Prostate gland (tissue), 2 donors: ENCODE results near the gene IGSF23.

Experiments
- CTCF ChIP-seq, 4 experiments: fragments of 200-600 bp in 2 of 4; fragments of 450-650 bp in 2 of 4; sonication (generic) in 2 of 4; IDR thresholded peaks; 1 replicate in 3 of 4; 2 replicates in 1 of 4; pipeline ENCODE4 v1.5.1; 2016 to 2019; ENCODE audit warnings: antibody characterized with exemption in 4 of 4, mild to moderate bottlenecking in 2 of 4, moderate library complexity in 2 of 4
- POLR2A ChIP-seq: fragments of 450-650 bp; IDR thresholded peaks from one replicate; pipeline ENCODE4 v1.6.1; 2016; ENCODE audit warnings: antibody characterized with exemption, mild to moderate bottlenecking
- POLR2AphosphoS5 ChIP-seq: sonication (generic); formaldehyde crosslinking; IDR thresholded peaks from one replicate; pipeline ENCODE4 v1.6.1; 2017; ENCODE audit warnings: antibody characterized with exemption

DNA sequence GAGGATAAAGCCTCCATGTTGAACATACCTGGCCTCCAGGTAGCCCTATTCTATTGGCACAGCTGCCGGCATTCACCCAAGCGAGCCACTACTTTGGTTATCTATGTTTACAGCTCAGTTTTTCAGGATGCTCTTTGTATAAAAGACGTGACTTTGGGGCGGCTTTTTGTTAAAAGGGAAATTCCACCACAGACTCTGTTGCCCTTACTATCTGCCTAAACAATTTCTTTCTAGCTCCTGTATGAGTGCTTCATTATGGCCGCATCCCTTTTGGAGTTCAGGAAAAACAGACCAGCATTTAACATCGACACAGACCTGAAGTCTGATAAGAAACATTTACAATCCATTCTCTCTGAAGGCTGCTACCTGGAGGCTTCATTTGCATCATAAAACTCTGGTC, 9.1 kb upstream of the IGSF23 start:
- no peak for TF ChIP-seq POLR2AphosphoS5
- TF ChIP-seq CTCF (IDR thresholded peaks at IDR 0.05), result no peak
- TF ChIP-seq POLR2A, result no peak
